HG03025 (cell line): Measurements from ENCODE around the gene VPS33A.
A peak's percentile ranks its signal among the peaks of the same experiment; 100 is the strongest.
"Not testable (repeated sequence)": the region's sequence is repeated elsewhere in the genome, so short reads cannot be mapped to it uniquely, and the experiment has no call there.

ENCODE experiments used
- ATAC-seq: cut with Tn5 transposase; IDR thresholded peaks from one replicate; pipeline ENCODE4 v1.9.1; 2021; ENCODE audit warnings: mild to moderate bottlenecking, moderate library complexity; ENCODE audit not compliant: unreplicated experiment, low FRiP score

The VPS33A gene

GRCh38 chr12:122266230-122266901, at the start of gene VPS33A:
TSS of gene VPS33A (minus strand) at chr12:122266494. CDS start at chr12:122266408, 86 bp downstream.
- peak; percentile 80 for ATAC-seq

- ATAC-seq, result no peak
These were observed 46.6 kb upstream of the VPS33A start for GRCh38 chr12:122312926-122313325.

GRCh38 chr12:122311696-122312095, 45.4 kb upstream of the VPS33A start:
- no peak for ATAC-seq

- no peak for ATAC-seq
These were observed 44.5 kb upstream of the VPS33A start for GRCh38 chr12:122310626-122311333.

GRCh38 chr12:122309564-122310121, 43.3 kb upstream of the VPS33A start:
- no peak for ATAC-seq

DNA sequence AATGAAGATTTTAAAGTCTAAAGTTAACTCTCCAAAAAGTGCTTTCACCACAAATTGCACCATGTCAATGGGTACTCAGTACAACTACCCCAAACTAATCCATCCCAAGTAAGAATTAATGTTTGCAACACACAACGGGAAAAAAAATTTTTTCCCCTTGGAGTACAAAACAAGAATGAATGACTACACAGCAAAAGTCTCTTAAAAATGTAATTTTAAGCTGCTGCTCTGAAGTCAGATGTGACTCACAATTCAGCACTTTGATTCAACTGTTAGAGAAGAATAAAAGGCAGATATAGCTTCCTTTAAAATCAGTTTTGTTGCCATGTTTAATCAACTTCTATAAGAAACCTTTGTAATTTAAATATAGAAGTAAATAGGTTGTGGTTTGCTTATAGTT, 42.5 kb upstream of the VPS33A start:
- no peak for ATAC-seq

- no peak for ATAC-seq
These were observed 40.1 kb upstream of the VPS33A start for GRCh38 chr12:122306407-122306806.

GRCh38 chr12:122304924-122305323, 38.6 kb upstream of the VPS33A start:
- ATAC-seq, result no peak

- no peak for ATAC-seq
These were observed 36.8 kb upstream of the VPS33A start for GRCh38 chr12:122303068-122303467.

DNA sequence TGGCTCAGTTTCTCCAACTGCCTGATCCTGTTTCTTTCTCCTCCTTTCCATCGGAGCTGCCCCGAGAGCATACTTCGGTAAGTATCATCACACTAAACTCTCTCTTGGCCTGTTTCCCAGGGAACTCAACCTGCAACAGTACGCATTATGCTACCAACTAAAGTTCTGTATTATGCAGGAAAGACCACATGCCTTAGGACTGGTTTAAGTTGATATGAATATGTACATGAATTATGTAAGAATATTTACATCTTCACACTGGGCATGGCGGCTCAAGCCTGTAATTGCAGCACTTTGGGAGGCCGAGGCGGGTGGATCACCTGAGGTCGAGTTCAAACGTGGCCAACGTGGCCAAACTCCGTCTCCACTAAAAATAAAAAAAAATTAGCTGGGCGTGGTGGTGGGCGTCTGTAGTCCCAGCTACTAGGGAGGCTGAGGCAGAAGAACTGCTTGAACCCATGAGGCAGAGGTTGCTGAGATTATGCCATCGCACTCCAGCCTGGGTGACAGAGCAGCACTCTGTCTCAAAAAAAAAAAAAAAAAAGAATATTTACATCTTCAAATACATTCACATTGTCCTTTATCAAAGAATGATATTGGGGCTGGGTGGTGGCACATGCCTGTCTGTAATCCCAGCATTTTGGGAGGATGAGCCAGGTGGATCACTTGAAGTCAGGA, 31.9 kb upstream of the VPS33A start:
- no peak for ATAC-seq

GRCh38 chr12:122297494-122297893, 31.2 kb upstream of the VPS33A start:
- ATAC-seq, result no peak

GRCh38 chr12:122295877-122296276, 29.6 kb upstream of the VPS33A start:
- no peak for ATAC-seq

DNA sequence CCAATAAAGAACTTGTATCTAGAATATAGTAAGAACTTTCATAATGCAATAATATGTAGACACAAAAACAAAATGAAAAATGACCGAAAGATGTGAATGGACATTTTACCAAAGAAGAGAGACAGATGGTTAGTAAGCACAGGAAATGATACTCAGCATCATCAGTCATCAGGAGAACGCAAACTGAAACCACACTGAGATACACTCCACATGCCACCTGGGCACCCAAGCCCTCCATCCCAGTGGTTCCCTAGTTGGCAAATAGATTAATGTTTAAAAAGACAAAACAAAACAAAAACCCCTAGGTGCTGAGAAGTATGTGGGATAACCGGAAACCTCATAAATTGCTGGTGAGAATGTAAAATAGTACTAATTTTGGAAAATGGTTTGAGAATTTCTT, 26.8 kb upstream of the VPS33A start:
- no peak for ATAC-seq

DNA sequence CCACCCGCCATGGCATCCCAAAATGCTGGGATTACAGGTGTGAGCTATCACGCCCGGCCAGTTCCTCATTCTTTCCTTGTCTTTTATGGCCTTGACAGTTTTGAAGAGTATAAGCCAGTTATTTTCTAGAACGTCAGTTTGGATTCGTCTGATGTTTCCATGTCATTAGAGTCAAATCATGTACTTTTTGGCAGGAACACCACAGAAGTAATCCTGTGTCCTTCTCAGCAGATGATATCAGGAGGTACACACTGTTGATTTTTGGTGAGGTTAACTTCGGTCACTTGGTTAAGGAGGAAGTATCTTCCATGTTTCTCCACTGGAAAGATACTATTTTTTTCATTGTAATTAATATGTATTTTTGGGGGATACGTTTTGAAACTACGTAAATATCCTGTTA, 25.1 kb upstream of the VPS33A start:
- no peak for ATAC-seq

- no peak for ATAC-seq
These were observed 17.4 kb upstream of the VPS33A start for GRCh38 chr12:122283680-122284079.

GRCh38 chr12:122282061-122282460, 15.8 kb upstream of the VPS33A start:
- ATAC-seq, result no peak

DNA sequence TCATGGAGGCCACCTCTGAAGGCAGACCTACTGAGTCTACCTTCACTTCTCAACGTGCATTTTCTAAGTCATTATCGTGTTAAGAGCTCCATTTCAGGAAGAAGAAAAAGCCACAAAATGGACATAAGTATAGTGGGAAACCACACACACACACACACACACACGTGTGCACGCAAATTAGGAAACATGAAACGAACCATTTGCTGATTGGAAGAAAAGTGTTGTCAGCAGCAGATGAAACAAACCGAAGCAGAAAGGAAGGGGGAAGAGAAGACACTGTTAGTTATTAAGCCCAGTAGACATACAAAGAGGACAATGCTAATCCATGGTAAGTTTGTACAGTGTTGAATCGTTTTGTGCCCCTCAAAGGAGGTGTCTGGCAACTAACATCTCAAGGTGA, 9.9 kb upstream of the VPS33A start:
- ATAC-seq, result no peak

DNA sequence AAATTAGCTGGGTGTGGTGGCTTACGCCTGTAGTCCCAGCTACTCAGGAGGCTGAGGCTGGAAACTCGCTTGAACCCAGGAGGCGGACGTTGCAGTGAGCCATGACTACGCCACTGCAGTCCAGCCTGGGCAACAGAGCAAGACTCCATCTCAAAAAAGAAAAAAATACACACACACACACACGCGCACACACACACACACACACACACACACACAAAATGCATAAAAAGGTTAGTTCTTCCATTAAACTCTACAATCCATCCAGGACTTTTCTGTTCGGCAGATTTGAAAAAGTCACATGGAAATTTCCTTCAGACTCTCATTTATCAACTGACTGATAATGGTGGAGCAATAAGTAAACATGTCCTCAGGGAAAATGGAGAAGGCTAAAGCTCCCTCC, 9.2 kb upstream of the VPS33A start:
- no peak for ATAC-seq

GRCh38 chr12:122265886-122266229, 436 bp downstream of the VPS33A start:
- ATAC-seq, result no peak

DNA sequence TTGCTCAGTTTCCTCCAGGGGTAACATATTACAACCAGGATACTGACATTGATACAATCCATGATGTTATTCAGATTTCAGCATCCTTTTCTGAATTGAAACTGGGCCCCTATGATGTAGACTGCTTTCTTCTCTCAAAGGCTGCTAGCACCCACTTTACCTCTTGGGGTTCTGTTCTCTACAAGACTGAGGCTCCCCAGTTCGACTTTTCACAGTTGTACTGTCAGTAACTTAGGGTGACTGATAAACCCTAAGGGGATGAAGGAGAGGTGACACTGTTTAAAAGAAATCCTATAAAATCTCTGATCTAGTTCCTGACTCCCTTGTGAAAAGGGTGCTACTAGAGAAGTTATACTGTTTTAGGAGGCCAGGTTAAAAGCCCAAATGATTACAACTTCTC, 818 bp downstream of the VPS33A start:
- no peak for ATAC-seq

- ATAC-seq, result not testable (repeated sequence)
These were observed 5.6 kb downstream of the VPS33A start for GRCh38 chr12:122260735-122261134.
